HepG2 (cell line): Measurements from ENCODE around the gene CCDC136. TPM values are rescaled to one million over a fixed set of nuclear protein-coding genes. Genes with fewer than 3 reads are reported as not detected.

ENCODE experiments used
- ARNT ChIP-seq: fragments of 450-650 bp; IDR thresholded peaks from 2 replicates; pipeline ENCODE4 v1.6.1; 2017
- BCLAF1 ChIP-seq: fragments of 450-650 bp; IDR thresholded peaks from 2 replicates; pipeline ENCODE4 v1.6.1; 2017; ENCODE audit warnings: mild to moderate bottlenecking
- CERS6 ChIP-seq: sonication (generic); formaldehyde crosslinking; IDR thresholded peaks from 2 replicates; pipeline ENCODE4 v1.5.0; 2020; ENCODE audit warnings: missing genetic modification reagents
- DNMT1 ChIP-seq: sonication (generic); formaldehyde crosslinking; IDR thresholded peaks from 2 replicates; pipeline ENCODE4 v1.5.1; 2020; ENCODE audit warnings: mild to moderate bottlenecking, missing genetic modification reagents
- KIAA2018 ChIP-seq: sonication (generic); formaldehyde crosslinking; IDR thresholded peaks from 2 replicates; pipeline ENCODE4 v1.5.0; 2020; ENCODE audit warnings: mild to moderate bottlenecking, missing genetic modification reagents, borderline replicate concordance
- PTBP1 ChIP-seq: fragments of 200-400 bp; formaldehyde crosslinking; IDR thresholded peaks from 2 replicates; pipeline ENCODE4 v1.6.1; 2018; ENCODE audit warnings: low read length, low read depth; ENCODE audit not compliant: poor library complexity, severe bottlenecking
- SOX5 ChIP-seq: IDR thresholded peaks from 2 replicates; pipeline ENCODE4 v1.6.1; 2016; ENCODE audit warnings: borderline replicate concordance
- ZNF773 ChIP-seq: sonication (generic); formaldehyde crosslinking; IDR thresholded peaks from 2 replicates; pipeline ENCODE4 v1.4.0; 2020; ENCODE audit warnings: missing genetic modification reagents, borderline replicate concordance
- polyA plus RNA-seq, 8 experiments: library from polyadenylated mRNA; depleted of rRNA in 3 of 8; stranded (reverse) in 7 of 8; unstranded in 1 of 8; fragments of >200 nt; fragmentation: Illumina TruSeq in 4 of 8; extraction: Trizol in 4 of 8; gene quantifications; 2 replicates each; pipeline versions ENCODE4 v1.2.1 to v1.2.3, GENCODE V29; 2011 to 2016; ENCODE audit warnings: low read depth in 4 of 8, missing spikeins in 1 of 8, mixed read lengths in 1 of 8; ENCODE audit not compliant: insufficient read depth in 1 of 8
- total RNA-seq, 5 experiments: library from RNA; depleted of rRNA; stranded (reverse); fragments of >200 nt; fragmentation: Illumina TruSeq; extraction: Trizol; gene quantifications; 2 replicates each; pipeline ENCODE4 v1.2.3, GENCODE V29; 2016; ENCODE audit warnings: low read depth in 1 of 5

CCDC136 gene
- total and polyA plus RNA-seq, 2 of the 13 experiments (the other 11 are each of a cell fraction or from before 2014, with no cell fraction given) = 0.04 to 0.38 TPM

GRCh38 chr7:128865303-128865702, 73.5 kb downstream of the CCDC136 start (continued):
- TF ChIP-seq CERS6 (CRISPR knock-in tag) (no peak), ARNT (no peak), ZNF773 (no peak), PTBP1 (no peak), DNMT1 (CRISPR knock-in tag) (no peak), BCLAF1 (no peak), SOX5 (no peak), KIAA2018 (CRISPR knock-in tag) (no peak)
- TF ChIP-seq, all 625 proteins: peak for 0
